Measurements from ENCODE around the gene S100PBP.

DNA sequence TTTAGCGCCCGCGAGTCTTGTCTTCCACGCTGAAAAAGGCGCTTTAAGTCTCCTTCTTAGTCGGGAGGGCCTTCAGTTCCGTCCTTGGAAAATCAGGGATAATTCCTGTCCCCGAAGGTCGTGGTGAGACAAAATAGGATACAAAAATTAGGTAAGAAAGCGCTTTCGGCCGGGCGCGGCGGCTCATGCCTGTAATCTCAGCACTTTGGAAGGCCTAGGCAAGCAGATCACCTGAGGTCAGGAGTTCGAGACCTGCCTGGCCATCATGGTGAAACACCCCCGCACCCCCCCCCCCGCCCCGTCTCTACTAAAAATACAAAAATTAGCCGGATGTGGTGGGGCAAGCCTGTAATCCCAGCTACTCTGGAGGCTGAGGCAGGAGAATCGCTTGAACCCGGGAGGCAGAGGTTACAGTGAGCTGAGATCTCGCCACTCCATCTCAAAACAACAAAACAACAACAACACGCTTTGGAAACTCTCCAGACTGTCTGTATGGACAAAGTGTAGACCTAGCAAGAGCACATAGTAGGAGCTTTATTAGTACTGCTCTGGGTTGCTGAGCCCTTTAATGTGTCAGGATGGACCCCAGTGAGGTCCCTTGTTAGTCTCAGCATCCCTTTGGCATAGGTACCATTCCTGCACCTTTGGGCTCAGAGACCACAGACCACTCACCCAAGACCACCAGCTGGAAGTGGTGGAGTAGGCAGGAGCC lies 84.5 kb downstream of the S100PBP start:
- TF ChIP-seq, protein P1, sequence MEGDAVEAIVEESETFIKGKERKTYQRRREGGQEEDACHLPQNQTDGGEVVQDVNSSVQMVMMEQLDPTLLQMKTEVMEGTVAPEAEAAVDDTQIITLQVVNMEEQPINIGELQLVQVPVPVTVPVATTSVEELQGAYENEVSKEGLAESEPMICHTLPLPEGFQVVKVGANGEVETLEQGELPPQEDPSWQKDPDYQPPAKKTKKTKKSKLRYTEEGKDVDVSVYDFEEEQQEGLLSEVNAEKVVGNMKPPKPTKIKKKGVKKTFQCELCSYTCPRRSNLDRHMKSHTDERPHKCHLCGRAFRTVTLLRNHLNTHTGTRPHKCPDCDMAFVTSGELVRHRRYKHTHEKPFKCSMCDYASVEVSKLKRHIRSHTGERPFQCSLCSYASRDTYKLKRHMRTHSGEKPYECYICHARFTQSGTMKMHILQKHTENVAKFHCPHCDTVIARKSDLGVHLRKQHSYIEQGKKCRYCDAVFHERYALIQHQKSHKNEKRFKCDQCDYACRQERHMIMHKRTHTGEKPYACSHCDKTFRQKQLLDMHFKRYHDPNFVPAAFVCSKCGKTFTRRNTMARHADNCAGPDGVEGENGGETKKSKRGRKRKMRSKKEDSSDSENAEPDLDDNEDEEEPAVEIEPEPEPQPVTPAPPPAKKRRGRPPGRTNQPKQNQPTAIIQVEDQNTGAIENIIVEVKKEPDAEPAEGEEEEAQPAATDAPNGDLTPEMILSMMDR (conservative IDR thresholded peaks at IDR 0.05 in 1 of 2, IDR thresholded peaks at IDR 0.05 in 1 of 2; ENCODE audit: low read depth in 1 of 2, low read length in 2 of 2): no peak
- TF ChIP-seq EZH2 (IDR thresholded peaks at IDR 0.05; ENCODE audit: low read length, missing control alignments): no peak
